ENCODE measurements around the gene GSDMA.

GSDMA gene

DNA sequence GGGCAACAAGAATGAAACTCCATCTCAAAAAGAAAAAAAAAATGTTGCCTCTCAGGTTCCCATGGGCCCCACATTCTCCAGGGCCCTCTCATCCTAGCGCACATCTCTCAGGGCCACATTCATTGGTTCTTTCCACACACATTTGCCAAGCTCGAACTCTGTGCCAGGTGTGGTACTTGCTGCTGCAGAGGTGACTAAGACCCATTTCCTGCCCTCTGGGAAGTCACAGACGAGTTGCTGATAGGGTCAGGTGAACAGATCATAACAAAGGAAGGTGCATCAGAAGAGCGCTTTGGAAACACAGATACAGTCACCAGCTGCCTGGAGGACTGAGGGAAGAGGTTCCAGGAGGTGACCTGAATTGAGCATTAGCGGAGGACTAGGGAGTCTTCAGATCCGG is 1.0 kb downstream of the GSDMA start:
- no peak for DNase-seq

DNA sequence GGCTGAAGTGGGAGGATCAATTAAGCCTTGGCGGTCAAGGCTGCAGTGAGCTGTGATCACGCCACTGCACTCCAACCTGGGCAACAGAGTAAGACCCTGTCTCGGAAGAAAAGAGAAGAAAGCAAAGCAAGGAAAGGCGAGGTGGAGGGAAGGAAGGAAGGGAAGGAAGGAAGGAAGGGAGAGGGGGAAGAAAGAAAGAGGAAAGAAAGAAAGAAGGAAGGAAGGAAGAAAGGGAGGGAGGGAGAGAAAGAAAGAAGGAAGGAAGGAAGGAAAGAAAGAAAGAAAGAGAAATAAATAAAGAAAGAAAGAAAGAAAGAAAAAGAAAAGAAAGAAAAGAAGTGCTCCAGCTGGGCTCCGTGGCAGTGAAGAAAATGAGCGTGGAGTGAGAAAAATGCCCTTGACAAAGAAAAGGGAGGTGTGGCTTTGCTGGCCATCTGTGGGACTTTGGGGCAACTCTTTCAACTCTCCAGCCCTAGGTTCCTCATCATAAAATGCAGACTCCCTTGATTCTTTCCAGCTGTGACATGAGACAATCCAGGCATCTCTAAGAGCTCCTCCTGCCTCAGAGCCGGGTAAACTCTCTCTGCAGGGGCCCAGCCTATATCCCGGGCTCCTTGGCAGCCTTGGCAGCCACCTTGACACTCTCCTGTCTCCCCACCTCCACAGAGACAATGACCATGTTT is 2.4 kb downstream of the GSDMA start:
- DNase-seq, result no peak

DNA sequence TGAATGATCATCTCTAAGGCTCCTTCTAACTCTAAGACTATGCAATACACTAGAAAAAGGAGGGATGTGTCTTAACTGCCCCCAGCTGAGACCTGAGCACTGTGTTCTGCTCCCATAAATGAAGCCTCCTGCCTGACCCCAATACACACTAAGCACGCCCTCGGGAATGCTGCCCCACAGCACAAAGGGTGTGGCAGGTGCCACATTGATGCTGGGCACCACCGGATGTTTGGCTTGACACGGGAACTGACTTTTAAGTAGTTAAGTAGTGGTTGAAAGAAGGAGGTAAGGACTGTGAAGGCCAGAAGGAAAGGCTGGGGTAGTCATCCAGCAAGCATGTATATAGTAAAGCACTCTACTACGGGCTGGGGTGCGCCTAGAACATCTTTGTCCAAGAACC is 4.0 kb downstream of the GSDMA start:
- DNase-seq, result no peak

DNA sequence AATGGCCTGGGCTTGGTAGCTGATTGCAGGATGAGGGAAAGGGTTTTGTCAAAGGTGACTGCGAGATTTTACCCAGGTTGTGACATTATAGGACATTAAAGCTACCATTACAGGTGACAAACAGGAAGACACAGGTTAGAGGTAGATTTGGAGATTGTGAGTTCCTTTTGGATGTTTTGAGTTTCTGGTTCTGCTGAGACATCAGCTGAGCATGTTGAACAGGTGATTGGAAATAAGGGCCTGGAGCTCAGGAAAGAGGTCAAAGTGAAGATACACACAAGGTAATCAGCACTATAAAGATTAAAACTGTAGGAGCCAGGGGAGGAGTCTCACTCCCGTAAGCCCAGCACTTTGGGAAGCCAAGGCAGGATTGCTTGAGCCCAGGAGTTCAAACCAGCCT is 6.0 kb downstream of the GSDMA start:
- DNase-seq, result no peak

DNA sequence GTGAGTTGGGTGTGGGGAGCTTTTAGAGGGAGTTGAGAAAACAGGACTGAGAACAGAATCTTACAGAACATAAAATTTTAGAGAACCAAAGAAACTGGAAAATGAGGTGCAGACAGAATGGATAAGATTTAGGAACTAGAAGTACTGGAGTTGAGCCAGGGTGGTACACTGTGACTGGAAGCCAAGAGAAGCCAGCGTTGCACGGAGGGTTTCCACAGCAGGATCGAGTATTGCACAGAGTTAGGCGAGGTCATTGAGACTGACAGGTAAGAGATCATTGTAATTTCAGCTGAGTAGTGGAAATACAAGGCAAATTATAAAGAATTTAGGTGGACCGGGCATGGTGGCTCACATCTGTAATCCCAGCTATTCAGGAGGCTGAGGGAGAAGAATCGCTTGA is 6.6 kb downstream of the GSDMA start:
- no peak for DNase-seq

DNA sequence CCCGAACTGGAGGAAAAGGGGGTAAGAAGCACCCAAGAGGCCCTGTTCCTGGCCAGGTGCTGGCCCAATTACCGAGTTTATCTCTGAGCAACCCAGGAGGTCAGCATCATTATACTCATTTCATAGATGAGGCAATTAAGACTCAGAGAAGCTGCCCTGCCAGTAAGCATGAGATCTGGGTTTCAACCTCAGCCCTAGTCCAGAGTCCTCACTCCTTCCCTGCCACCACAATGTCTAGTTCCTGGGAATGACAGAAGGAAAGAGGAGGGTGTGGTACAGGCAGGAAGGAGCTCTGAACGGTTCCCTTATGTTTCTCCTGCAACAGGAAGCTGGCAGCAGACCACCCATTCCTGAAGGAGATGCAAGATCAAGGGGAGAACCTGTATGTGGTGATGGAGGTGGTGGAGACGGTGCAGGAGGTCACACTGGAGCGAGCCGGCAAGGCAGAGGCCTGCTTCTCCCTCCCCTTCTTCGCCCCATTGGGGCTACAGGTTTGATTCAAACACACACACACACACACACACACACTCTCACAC is 7.4 kb downstream of the GSDMA start:
- no peak for DNase-seq

DNA sequence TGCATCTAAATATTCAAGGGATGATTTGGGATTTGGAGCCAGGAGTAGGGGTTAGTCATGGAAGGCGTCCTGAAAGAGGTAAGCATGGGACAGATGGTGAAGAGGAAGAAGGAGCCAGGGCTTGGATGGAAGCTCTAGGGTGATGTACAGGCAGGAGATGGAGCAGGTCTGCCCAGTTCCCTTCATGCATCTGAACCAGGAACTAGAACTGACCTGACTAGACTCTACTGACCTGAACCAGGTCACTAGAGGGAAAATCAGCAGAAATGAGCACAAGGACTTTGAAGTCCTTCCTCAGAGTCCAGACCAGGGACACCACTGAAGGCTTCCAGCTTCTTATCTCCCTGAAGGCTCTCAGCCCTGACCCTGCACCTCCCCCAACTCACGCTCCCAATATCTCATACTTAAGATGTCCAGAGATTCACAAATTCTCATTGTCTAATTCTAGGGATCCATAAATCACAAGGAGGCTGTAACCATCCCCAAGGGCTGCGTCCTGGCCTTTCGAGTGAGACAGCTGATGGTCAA is 8.3 kb downstream of the GSDMA start:
- DNase-seq, result no peak

DNA sequence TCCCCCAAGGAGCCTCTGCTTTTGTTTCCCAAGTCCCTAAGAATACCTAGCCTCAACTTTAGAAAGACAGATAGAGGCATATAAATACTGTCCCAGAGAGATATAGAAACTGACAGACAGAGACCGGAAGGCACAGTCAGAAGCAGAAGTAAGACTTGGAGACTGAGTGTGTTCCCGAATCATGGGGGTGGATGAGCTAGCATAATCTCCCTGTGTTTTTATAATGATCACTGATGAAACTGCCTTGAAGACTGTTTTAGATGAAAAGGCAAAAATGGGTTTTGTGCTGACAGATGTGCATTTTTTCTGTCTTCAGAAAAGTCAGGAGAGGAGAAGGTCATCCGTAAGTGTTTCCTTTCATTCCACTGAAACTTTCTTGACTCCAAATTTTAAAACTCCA is 9.5 kb downstream of the GSDMA start:
- DNase-seq, result no peak

DNA sequence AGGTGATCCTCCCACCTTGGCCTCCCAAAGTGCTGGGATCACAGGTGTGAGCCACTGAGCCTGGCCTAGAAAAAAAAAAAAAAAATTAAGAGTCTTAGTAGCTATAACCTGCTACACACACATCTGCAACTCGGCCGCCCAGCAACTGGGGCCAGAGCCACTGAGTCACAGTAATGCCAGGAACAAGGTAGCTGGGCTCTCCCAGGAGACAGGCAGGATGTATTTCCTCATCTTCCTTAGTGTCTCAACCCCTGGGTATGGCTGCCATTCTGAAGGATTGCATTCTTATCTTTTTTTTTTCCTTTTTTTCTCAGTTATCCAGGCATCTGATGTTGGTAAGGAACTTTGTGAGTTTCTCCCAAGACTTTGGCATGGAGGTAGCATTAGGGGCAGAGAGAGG is 10.7 kb downstream of the GSDMA start:
- DNase-seq, result no peak

DNA sequence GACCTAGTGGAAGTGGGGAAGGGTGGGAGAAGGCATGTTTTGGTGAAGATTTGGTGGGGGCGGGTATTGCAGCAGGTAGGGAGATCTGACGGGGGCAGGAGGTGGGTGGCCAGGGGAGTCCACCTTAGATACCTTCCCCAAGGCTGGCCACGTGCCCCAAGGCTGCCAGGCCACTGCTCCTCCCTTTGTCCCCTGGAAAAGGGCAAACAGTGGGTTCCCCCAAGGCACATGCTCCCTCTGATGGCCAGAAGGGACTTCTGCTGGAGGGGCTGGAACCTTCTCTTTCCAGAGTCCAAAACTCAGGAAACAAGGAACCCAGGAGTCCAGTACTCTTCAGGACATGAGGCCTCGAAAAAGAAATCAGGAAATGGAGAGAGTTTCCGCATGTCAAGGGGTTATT is 11.6 kb downstream of the GSDMA start:
- no peak for DNase-seq

DNA sequence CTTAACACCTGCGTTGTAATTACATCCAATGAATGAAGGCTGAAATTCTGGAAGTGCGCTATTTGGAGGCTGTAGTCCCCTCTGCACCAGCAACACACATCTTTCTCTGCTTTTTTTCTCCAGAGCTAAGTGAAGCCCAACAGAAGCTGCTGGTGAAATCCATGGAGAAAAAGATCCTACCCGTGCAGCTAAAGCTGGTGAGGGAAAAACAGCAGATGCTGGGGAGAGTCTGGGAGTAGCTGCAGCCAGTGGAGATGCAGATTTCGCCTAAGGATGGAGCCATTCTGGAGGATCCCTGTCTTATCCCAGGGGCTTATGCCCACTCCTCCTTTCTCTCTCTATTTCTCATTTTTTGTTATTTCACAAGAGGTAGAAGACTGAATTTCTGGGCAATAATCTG is 13.0 kb downstream of the GSDMA start:
- no peak for DNase-seq

DNA sequence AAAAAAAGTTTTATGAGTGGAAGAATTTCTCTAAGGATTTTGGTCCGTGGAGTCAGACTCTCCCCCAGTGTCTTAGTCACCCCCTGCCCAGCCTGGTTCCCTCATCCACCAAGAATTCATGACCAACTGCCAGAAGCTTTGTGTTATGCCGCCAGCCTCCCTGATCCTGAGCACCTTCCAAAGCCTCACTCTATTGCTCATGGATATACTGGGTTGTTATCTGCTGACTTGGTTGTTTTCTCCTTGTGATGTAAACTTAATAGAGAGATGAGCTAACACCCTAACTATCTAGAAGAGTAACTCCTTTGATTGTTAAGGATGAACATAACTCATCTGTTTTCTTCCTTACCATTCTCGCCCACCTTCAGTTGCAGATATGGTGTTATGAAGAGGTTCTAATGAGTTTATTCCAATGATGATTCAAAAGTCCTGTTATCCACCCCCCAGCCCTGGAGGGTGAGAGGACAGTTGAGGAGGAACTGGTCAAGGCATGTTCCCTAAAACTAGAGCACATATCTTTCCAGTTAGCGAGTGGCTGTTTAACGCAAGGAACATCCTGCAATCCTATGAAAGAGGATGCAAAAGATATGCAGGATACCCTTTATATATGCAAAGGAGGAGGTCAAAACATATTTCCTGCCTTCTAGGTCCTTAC is 16.3 kb downstream of the GSDMA start:
- no peak for DNase-seq

DNA sequence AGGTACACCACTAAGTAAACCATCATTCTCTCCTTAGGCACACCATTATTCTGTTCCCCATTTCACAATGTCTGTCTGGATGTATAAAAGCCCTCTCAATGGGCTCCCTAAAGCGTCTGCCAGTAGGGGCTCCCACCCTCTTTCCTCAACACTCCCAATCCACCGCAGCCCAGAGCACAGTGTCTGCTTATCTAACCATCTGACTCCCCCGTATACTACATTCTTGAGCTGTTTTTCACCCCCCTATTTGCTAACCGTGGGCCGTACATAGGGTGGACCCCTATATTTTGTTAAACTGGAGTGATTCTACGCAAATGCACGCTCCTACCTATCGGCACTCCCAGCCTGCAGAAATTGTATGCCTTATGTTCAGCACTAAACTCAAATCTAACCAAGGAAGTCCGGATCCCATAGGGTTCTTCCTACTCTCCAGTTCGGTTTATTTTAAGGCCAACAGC is 17.1 kb downstream of the GSDMA start:
- DNase-seq, result peak; percentile 41

DNA sequence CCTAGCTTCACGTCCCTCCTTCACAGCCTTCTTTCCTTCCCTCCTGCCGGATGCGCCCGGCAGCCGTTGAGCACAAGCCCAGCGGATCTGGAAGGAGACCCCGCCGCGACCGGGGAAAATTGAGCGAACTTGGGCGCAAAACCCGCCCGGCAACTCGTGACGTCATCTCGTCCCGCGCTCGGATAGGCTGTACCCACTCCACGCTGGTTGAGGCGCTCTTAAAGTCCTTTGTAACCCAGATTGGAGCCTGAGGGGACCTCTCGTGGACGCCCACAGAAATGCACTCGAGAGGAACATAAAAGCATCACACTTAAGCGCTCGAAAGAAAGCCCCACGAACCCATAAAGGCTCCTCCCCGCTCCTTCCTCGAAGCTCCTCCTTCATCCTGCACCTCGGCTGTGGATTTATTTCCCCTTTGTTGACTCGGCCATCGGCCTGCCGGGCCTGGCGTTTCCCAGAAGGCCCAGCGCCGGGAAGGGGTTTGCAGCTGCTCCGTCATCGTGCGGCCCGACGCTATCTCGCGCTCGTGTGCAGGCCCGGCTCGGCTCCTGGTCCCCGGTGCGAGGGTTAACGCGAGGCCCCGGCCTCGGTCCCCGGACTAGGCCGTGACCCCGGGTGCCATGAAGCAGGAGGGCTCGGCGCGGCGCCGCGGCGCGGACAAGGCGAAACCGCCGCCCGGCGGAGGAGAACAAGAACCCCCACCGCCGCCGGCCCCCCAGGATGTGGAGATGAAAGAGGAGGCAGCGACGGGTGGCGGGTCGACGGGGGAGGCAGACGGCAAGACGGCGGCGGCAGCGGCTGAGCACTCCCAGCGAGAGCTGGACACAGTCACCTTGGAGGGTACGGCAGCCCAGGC is 17.8 kb downstream of the GSDMA start, which contains the start of gene PSMD3:
Gene PSMD3 (plus strand): TSS at position 457 of the 856 bp plus-strand sequence. CDS start 164 bp downstream, at position 621.
- DNase-seq, result peak; percentile 100

DNA sequence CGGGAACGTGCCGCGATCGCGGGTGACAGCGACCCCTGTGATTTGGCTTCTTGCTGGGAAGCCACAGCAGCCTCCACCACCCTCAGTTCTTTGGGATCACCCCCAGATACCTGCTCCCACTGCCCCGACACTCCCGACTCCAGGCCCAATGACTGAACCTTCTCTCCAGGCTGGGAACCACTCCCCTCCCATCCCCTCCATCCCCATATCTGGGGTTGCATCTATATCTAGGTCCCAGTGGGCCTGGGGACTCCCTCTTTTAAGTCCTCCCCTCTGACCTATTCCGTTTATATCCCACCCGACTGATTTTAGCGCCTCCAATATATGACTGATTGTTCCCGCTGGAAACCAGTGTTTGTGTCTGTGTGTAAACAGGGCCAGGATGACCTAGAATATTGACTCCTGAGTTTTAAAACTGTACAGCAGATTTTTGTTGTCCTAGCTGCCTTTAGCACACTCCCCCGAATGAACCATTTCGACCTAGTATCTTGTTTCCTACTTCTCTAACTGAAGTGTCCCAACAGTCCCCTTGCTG is 18.5 kb downstream of the GSDMA start:
- DNase-seq, result no peak

DNA sequence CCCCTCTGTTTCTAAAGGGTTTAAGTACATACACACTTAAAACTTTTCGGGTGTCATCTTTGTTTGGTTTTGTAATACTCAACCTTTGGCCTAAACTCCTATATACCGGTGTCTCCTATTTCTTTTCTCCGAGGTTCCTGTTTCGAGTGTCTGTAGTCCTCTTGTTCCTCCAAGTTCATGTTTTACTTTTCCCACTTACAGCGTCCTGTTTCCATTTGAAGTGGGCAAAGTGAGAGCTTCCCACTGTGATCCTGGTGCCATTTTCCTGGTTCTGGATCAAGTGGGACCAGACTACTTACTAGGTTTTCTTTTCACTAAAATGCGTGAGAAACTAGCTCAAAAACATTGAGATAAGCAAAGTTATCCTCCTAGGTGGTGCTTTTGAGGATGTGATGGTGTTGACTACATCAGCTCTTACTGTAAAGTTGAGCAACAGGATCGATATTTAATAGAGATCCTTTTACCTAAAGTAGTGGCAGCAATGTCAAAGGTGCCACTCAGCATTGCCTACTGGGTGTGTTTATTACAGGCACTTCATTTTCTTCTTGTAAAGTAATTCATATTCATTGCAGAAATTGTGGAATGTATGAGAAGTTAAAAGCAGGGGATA is 19.1 kb downstream of the GSDMA start:
- no peak for DNase-seq

DNA sequence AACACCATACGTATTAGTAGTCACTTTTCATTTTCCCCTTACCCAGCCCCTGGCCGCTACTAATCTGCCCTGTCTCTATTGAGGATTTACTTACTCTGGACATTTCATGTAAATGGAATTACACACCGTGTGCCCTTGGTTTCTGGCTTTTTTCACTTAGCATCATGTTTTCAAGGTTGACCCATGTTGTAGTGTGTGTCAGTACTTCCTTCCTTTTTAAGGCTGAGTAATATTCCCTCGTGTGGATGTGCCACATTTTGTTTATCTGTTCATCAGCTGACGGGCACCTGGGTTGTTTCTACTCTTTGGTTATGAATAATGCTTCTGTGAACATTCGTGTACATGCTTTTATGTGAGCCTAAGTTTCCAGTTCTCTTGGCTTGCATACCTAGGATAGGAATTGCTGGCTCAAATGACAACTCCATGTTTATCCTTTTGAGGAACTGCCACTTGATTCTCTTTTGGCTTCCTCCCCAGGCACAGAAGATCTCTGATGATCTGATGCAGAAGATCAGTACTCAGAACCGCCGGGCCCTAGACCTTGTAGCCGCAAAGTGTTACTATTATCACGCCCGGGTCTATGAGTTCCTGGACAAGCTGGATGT is 25.5 kb downstream of the GSDMA start:
- no peak for DNase-seq

DNA sequence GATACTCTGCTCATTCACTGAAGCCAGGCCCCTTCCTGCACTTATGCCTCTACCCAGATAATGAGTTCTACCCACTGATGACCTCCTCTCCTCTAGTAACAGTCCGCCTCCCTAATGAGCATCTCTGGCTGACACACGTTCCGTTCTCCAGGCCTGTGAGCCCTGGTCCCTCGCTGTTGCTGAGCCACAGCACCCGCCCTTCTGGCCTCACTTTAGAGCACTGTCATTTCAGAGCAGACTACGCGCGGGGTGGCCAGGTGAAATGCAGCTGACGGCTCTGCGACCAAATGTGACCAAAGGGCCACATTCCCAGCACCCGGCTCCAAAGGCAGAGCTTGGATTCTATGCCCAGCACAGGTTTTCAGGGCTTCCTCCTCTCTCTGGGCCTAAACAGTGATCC is 31.6 kb downstream of the GSDMA start:
- no peak for DNase-seq

DNA sequence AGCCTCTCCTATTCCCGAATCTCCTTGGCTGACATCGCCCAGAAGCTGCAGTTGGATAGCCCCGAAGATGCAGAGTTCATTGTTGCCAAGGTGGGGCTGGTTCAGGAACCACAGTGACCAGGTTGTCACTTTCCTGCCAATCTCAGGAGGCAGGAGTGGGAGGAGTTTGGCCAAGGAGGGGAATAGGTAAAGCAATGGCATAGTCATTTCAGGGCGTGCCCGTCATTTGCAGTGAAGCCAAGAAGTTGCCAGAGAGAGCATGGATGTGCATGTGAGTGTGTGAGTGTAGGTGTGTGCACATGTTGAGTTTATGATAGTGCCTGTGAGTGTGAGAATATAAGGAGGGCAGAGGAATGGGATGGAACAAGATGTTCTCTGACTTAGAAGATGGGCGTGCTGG is 32.6 kb downstream of the GSDMA start:
- no peak for DNase-seq

DNA sequence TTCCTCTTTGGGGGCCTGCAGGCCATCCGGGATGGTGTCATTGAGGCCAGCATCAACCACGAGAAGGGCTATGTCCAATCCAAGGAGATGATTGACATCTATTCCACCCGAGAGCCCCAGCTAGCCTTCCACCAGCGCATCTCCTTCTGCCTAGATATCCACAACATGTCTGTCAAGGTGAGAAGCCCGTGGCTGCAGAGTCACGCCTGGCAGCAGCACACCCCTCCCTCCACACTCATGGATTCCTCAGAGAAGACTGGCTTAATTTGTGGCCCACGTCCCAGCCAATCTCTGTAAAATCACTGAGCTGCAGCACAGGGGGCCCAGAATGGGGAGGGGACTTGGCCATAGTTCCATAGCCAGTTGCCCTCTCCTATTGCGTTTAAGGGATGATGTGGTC is 33.4 kb downstream of the GSDMA start:
- DNase-seq, result no peak

DNA sequence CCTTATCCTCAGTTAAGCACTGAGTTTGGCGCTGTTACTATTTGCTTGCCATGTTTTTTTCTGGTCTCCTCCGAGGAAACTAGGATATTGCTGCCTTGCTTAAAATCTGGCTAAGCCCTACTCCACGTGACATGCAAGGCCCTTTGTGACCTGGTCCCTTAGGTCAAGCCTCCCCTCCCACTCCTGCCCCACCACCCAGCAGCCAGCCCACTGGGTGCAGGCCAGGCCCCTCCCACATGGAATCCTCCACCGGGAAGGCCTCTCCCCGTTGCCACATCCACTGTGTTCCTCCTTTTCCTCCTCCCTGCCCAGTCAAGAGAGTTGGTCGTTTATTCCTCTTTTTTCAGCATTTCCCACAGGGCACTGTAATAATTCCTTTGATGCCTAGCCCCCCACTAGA is 34.0 kb downstream of the GSDMA start:
- DNase-seq, result no peak

DNA sequence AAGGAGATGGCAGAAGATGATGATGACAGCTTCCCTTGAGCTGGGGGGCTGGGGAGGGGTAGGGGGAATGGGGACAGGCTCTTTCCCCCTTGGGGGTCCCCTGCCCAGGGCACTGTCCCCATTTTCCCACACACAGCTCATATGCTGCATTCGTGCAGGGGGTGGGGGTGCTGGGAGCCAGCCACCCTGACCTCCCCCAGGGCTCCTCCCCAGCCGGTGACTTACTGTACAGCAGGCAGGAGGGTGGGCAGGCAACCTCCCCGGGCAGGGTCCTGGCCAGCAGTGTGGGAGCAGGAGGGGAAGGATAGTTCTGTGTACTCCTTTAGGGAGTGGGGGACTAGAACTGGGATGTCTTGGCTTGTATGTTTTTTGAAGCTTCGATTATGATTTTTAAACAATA is 34.7 kb downstream of the GSDMA start:
- DNase-seq, result no peak

Measured in NCI-H1436 treated with DMSO at 0.1 percent for 48 hours (cell line).